ENCODE data around the gene TMEM191C.
"Not testable (repeated sequence)": the region's sequence is repeated elsewhere in the genome, so short reads cannot be mapped to it uniquely, and the experiment has no call there.

DNA sequence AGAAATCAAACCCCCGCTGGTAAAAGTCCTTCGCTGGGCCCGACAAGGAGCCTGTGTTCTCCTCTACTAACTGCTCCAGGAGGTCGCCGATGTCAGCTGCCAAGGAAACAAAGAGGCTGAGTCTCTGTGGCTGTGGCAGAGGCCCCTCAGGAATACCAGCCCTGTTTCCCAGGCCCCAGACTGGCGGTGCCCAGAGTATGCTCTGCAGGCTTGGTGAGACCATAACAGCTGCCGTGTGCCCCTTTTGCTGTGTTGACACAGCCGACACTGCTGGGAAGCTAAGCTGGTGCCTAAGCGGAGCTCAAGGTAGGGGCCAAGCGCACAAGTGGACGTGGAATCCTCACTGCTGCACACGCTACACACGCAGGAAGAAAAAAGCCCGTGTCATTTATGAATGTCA is 16.9 kb downstream of the TMEM191C start:
- not testable (repeated sequence) for TF ChIP-seq POLR2A (IDR thresholded peaks at IDR 0.05; ENCODE audit: low read length); GATA1 (IDR thresholded peaks at IDR 0.05; ENCODE audit: low read depth, low read length)
